K562 (cell line): ENCODE data around the gene ZNF219. TPM values are rescaled to one million over a fixed set of nuclear protein-coding genes. Genes with fewer than 3 reads are reported as not detected.

Source experiments
- ARID3B ChIP-seq: fragments of 250-450 bp; sonication (Bioruptor Pico); IDR thresholded peaks from 2 replicates; pipeline ENCODE4 v1.4.0; 2020; ENCODE audit warnings: borderline replicate concordance
- CBFA2T3 ChIP-seq: fragments of 450-650 bp; IDR thresholded peaks from 2 replicates; pipeline ENCODE4 v1.6.1; 2017
- HDAC1 ChIP-seq, 2 experiments: fragments of 450-650 bp; IDR thresholded peaks; 2 replicates each; pipeline ENCODE4 v1.6.1; 2016 to 2017; ENCODE audit warnings: inconsistent platforms in 1 of 2, mild to moderate bottlenecking in 1 of 2, moderate library complexity in 1 of 2
- NCOA2 ChIP-seq, 2 experiments: fragments of 450-650 bp; IDR thresholded peaks; 2 replicates each; pipeline ENCODE4 v1.6.1; 2018; ENCODE audit warnings: mild to moderate bottlenecking in 2 of 2, moderate library complexity in 1 of 2; ENCODE audit not compliant: partially characterized antibody in 2 of 2
- PTBP1 ChIP-seq: fragments of 200-400 bp; formaldehyde crosslinking; IDR thresholded peaks from 2 replicates; pipeline ENCODE4 v1.6.1; 2017; ENCODE audit warnings: low read depth, low read length
- polyA plus RNA-seq, 8 experiments: library from polyadenylated mRNA; depleted of rRNA in 4 of 8; stranded (reverse) in 5 of 8; unstranded in 3 of 8; fragments of >200 nt; fragmentation: Nextera tagmentation in 2 of 8; fragmentation: Illumina TruSeq in 1 of 8; extraction: Ambion mirVana in 2 of 8; extraction: Trizol in 1 of 8; gene quantifications; 2 replicates each; pipeline versions ENCODE4 v1.2.1 to v1.2.3, GENCODE V29; 2011 to 2014; ENCODE audit warnings: inconsistent platforms in 1 of 8, missing spikeins in 1 of 8
- total RNA-seq, 7 experiments: library from RNA; depleted of rRNA in 6 of 7; stranded (reverse); fragments of >200 nt in 6 of 7; fragmentation: Illumina TruSeq in 2 of 7; extraction: Trizol in 2 of 7; gene quantifications; 2 replicates each; pipeline versions ENCODE4 v1.2.1 to v1.2.3, GENCODE V29; 2011 to 2021; ENCODE audit warnings: low replicate concordance in 1 of 7
- TF ChIP-seq, protein P1 (sequence below), 2 experiments: fragments of 150-350 bp in 1 of 2; IDR thresholded peaks; 2 replicates each; pipeline ENCODE4 v1.6.1; 2012 to 2016; ENCODE audit warnings: low read depth in 2 of 2, low read length in 2 of 2, mild to moderate bottlenecking in 1 of 2, moderate library complexity in 1 of 2
- TF ChIP-seq, protein P2 (sequence below): conservative IDR thresholded peaks from 2 replicates; pipeline ENCODE4 v1.6.1; 2011; ENCODE audit warnings: low read depth, mild to moderate bottlenecking, low read length; ENCODE audit not compliant: control insufficient read depth

Gene ZNF219
- total and polyA plus RNA-seq, 9 of the 15 experiments (the other 6 are each of a cell fraction or from before 2014, with no cell fraction given) = 0.29 to 10.6 (median 2.8) TPM

- TF ChIP-seq ARID3B (CRISPR knock-in tag) (no peak), HDAC1 (IDR thresholded peaks at IDR 0.05) (no peak), NCOA2 (IDR thresholded peaks at IDR 0.05; ENCODE audit: partially characterized antibody in 2 of 2) (no peak), CBFA2T3 (no peak), PTBP1 (no peak)
- TF ChIP-seq, protein P1, sequence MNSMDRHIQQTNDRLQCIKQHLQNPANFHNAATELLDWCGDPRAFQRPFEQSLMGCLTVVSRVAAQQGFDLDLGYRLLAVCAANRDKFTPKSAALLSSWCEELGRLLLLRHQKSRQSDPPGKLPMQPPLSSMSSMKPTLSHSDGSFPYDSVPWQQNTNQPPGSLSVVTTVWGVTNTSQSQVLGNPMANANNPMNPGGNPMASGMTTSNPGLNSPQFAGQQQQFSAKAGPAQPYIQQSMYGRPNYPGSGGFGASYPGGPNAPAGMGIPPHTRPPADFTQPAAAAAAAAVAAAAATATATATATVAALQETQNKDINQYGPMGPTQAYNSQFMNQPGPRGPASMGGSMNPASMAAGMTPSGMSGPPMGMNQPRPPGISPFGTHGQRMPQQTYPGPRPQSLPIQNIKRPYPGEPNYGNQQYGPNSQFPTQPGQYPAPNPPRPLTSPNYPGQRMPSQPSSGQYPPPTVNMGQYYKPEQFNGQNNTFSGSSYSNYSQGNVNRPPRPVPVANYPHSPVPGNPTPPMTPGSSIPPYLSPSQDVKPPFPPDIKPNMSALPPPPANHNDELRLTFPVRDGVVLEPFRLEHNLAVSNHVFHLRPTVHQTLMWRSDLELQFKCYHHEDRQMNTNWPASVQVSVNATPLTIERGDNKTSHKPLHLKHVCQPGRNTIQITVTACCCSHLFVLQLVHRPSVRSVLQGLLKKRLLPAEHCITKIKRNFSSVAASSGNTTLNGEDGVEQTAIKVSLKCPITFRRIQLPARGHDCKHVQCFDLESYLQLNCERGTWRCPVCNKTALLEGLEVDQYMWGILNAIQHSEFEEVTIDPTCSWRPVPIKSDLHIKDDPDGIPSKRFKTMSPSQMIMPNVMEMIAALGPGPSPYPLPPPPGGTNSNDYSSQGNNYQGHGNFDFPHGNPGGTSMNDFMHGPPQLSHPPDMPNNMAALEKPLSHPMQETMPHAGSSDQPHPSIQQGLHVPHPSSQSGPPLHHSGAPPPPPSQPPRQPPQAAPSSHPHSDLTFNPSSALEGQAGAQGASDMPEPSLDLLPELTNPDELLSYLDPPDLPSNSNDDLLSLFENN (IDR thresholded peaks at IDR 0.05; ENCODE audit: low read depth in 2 of 2, low read length in 2 of 2) = no peak
- TF ChIP-seq, protein P2, sequence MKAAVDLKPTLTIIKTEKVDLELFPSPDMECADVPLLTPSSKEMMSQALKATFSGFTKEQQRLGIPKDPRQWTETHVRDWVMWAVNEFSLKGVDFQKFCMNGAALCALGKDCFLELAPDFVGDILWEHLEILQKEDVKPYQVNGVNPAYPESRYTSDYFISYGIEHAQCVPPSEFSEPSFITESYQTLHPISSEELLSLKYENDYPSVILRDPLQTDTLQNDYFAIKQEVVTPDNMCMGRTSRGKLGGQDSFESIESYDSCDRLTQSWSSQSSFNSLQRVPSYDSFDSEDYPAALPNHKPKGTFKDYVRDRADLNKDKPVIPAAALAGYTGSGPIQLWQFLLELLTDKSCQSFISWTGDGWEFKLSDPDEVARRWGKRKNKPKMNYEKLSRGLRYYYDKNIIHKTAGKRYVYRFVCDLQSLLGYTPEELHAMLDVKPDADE = no peak
- TF ChIP-seq, all 486 proteins: peak for 0
Observed at GRCh38 chr14:21090940-21091663, 7.4 kb downstream of the ZNF219 start (continued).
